Loucy (cell line): ENCODE measurements around the gene LGALS7B.

ENCODE experiments used
- H2AFZ ChIP-seq: fragments of 200-600 bp; sonication (generic); 2 replicates; pipeline ENCODE4 v1.6.0; 2016; ENCODE audit warnings: antibody characterized with exemption, mild to moderate bottlenecking, low read length, moderate library complexity
- H3F3A ChIP-seq: fragments of 200-600 bp; 2 replicates; pipeline ENCODE4 v1.6.0; 2016; ENCODE audit warnings: antibody characterized with exemption, low read depth, mild to moderate bottlenecking
- H3K27me3 ChIP-seq: fragments of 200-600 bp; sonication (generic); 2 replicates; pipeline ENCODE4 v1.6.1; 2014; ENCODE audit warnings: low read length, mild to moderate bottlenecking; ENCODE audit not compliant: insufficient read depth, poor library complexity, severe bottlenecking
- H3K36me3 ChIP-seq: fragments of 200-600 bp; sonication (generic); 2 replicates; pipeline ENCODE4 v1.6.1; 2016; ENCODE audit warnings: low read length; ENCODE audit not compliant: insufficient read depth
- H3K4me1 ChIP-seq: fragments of 200-600 bp; sonication (generic); 2 replicates; pipeline ENCODE4 v1.5.1; 2014; ENCODE audit warnings: low read length, mild to moderate bottlenecking; ENCODE audit not compliant: insufficient read depth, poor library complexity, severe bottlenecking
- H3K4me2 ChIP-seq: fragments of 200-600 bp; sonication (generic); 2 replicates; pipeline ENCODE4 v1.6.0; 2014; ENCODE audit warnings: antibody characterized with exemption, low read length, low read depth, mild to moderate bottlenecking; ENCODE audit not compliant: poor library complexity, severe bottlenecking
- H3K4me3 ChIP-seq: fragments of 200-600 bp; sonication (generic); 2 replicates; pipeline ENCODE4 v1.5.1; 2014; ENCODE audit warnings: low read length, mild to moderate bottlenecking, mixed read lengths; ENCODE audit not compliant: poor library complexity, severe bottlenecking
- H3K79me2 ChIP-seq: fragments of 200-600 bp; sonication (generic); 2 replicates; pipeline ENCODE4 v1.6.1; 2014; ENCODE audit warnings: low read length; ENCODE audit not compliant: insufficient read depth
- H3K9ac ChIP-seq: fragments of 200-600 bp; sonication (generic); 2 replicates; pipeline ENCODE4 v1.6.0; 2014; ENCODE audit warnings: mild to moderate bottlenecking, low read depth, low read length, moderate library complexity; ENCODE audit not compliant: poor library complexity, severe bottlenecking
- H3K9me2 ChIP-seq: fragments of 200-600 bp; sonication (generic); replicated peaks from 2 replicates; pipeline ENCODE4 v1.6.1; 2016; ENCODE audit warnings: low read depth, low read length, mixed read lengths
- H3K9me3 ChIP-seq: fragments of 200-600 bp; sonication (generic); 2 replicates; pipeline ENCODE4 v1.6.1; 2014; ENCODE audit warnings: mild to moderate bottlenecking, antibody characterized with exemption, low read length, low read depth; ENCODE audit not compliant: insufficient read depth
- H4K20me1 ChIP-seq: fragments of 200-600 bp; sonication (generic); 2 replicates; pipeline ENCODE4 v1.6.0; 2014; ENCODE audit warnings: antibody characterized with exemption, low read length, mild to moderate bottlenecking; ENCODE audit not compliant: insufficient read depth, poor library complexity, severe bottlenecking
- CTCF ChIP-seq: fragments of 200-600 bp; sonication (generic); conservative IDR thresholded peaks from 2 replicates; pipeline ENCODE4 v1.5.1; 2014; ENCODE audit warnings: mild to moderate bottlenecking, antibody characterized with exemption, low read length
- EZH2phosphoT487 ChIP-seq: fragments of 200-600 bp; IDR thresholded peaks from 2 replicates; pipeline ENCODE4 v1.6.1; 2018; ENCODE audit warnings: antibody characterized with exemption, mild to moderate bottlenecking, moderate library complexity, borderline replicate concordance

The LGALS7B gene

GRCh38 chr19:38836983-38837626, 48.1 kb downstream of the LGALS7B start:
- H3K36me3 ChIP-seq = peaks cover 67% of the 10 kb centered on the region

GRCh38 chr19:38837656-38838121, 48.7 kb downstream of the LGALS7B start:
- Histone ChIP-seq H3K79me2 (peaks cover 38% of the 10 kb centered on the region), H3K9me2 (no peaks in the 10 kb centered on the region), H3F3A (peaks cover 19% of the 10 kb centered on the region), H3K9me3 (no peaks in the 10 kb centered on the region), H3K27me3 (no peaks in the 10 kb centered on the region), H3K4me1 (peaks cover 14% of the 10 kb centered on the region), H2AFZ (no peak overlapping the region), H4K20me1 (peaks cover 47% of the 10 kb centered on the region), H3K36me3 (peaks cover 73% of the 10 kb centered on the region), H3K4me2 (no peak overlapping the region), H3K4me3 (no peak overlapping the region), H3K9ac (no peak overlapping the region)
- no peak for TF ChIP-seq EZH2phosphoT487
- TF ChIP-seq CTCF = no peak

More at GRCh38 chr19:38836983-38837626, 48.1 kb downstream of the LGALS7B start:
- Histone ChIP-seq H3K4me2 (no peak overlapping the region), H2AFZ (no peak overlapping the region), H3K4me3 (no peak overlapping the region), H3K9me2 (no peaks in the 10 kb centered on the region), H3K27me3 (no peaks in the 10 kb centered on the region), H3K9me3 (no peaks in the 10 kb centered on the region), H4K20me1 (peaks cover 41% of the 10 kb centered on the region), H3K79me2 (peaks cover 32% of the 10 kb centered on the region), H3F3A (peaks cover 19% of the 10 kb centered on the region), H3K9ac (no peak overlapping the region), H3K4me1 (peaks cover 14% of the 10 kb centered on the region)
- no peak for TF ChIP-seq CTCF
- TF ChIP-seq EZH2phosphoT487 = no peak

GRCh38 chr19:38838208-38838985, 49.4 kb downstream of the LGALS7B start:
- Histone ChIP-seq H4K20me1 (peaks cover 54% of the 10 kb centered on the region), H3K9me3 (no peaks in the 10 kb centered on the region), H3K4me3 (no peak overlapping the region), H3K4me2 (no peak overlapping the region), H3K4me1 (peaks cover 21% of the 10 kb centered on the region), H3K27me3 (no peaks in the 10 kb centered on the region), H3F3A (peaks cover 19% of the 10 kb centered on the region), H3K79me2 (peaks cover 45% of the 10 kb centered on the region), H3K36me3 (peaks cover 80% of the 10 kb centered on the region), H3K9me2 (no peaks in the 10 kb centered on the region), H3K9ac (no peak overlapping the region), H2AFZ (no peak overlapping the region)
- no peak for TF ChIP-seq EZH2phosphoT487
- no peak for TF ChIP-seq CTCF
